Subcutaneous adipose tissue (tissue), 4 donors: ENCODE measurements around the gene DMD. TPM values are rescaled to one million over a fixed set of nuclear protein-coding genes. Genes with fewer than 3 reads are reported as not detected.

ENCODE experiments used
- CTCF ChIP-seq: fragments of 450-650 bp; IDR thresholded peaks from one replicate; pipeline ENCODE4 v1.5.1; 2016; ENCODE audit warnings: low read depth, mild to moderate bottlenecking, control low read depth, antibody characterized with exemption, moderate library complexity
- total RNA-seq, 4 donors: library from RNA; depleted of rRNA; stranded (reverse); fragments of >200 nt; gene quantifications; one replicate each; pipeline ENCODE4 v1.1.0, GENCODE V29; 2016

Gene DMD
- total RNA-seq, 4 donors from 2014 or later = 35.7 to 87.2 (median 72.1) TPM

- TF ChIP-seq CTCF = no peak
Observed at GRCh38 chrX:32280921-32281320, 930.4 kb downstream of the DMD start.

GRCh38 chrX:32280489-32280888, 930.9 kb downstream of the DMD start:
- TF ChIP-seq CTCF = no peak

GRCh38 chrX:32276153-32276552, 935.2 kb downstream of the DMD start:
- no peak for TF ChIP-seq CTCF

GRCh38 chrX:32269866-32270265, 941.5 kb downstream of the DMD start:
- TF ChIP-seq CTCF = no peak

- TF ChIP-seq CTCF = no peak
Observed at GRCh38 chrX:32268207-32268606, 943.1 kb downstream of the DMD start.

GRCh38 chrX:32267796-32268195, 943.6 kb downstream of the DMD start:
- no peak for TF ChIP-seq CTCF

- no peak for TF ChIP-seq CTCF
Observed at GRCh38 chrX:32195611-32196010, 1015.7 kb downstream of the DMD start.
